Fibroblast of pulmonary artery (primary cell): ENCODE data around the gene HINT3.
"Not testable (repeated sequence)": the region's sequence is repeated elsewhere in the genome, so short reads cannot be mapped to it uniquely, and the experiment has no call there.

Experiments used
- DNase-seq: peaks from one replicate; pipeline ENCODE4 v3.0.0-alpha.2; 2010; ENCODE audit warnings: low read depth
- H3K4me3 ChIP-seq: replicated peaks from 2 replicates; pipeline ENCODE4 v1.5.1; 2011; ENCODE audit warnings: low read depth, mild to moderate bottlenecking, control low read depth, low read length, moderate library complexity
- TF ChIP-seq, protein P1 (sequence below): IDR thresholded peaks from 2 replicates; pipeline ENCODE4 v1.5.1; 2011; ENCODE audit warnings: mild to moderate bottlenecking, control low read depth, low read length, inconsistent platforms; ENCODE audit errors: missing control alignments

Gene HINT3

DNA sequence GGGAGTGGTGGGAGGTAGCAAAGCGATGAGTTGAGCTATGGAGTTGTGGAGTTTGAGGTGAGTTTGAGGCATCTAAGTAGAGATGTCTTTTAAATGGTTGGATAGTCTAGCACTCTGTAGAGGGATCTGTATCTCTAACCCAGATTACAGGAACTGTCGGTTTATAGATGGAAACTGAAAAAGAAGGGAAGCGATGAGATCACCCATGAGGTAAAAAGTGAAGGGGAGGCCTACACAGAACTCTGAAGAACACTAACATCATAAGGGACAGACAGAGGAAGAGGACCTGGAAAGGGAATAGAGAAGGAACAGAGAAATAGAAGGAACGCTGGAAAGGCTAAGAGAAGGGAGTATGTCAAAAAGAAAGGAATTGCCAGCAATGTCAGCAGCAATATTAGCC, 2.5 kb downstream of the HINT3 start:
- no peak overlapping the region for H3K4me3 ChIP-seq
- DNase-seq, result no peak
- TF ChIP-seq, protein P1, sequence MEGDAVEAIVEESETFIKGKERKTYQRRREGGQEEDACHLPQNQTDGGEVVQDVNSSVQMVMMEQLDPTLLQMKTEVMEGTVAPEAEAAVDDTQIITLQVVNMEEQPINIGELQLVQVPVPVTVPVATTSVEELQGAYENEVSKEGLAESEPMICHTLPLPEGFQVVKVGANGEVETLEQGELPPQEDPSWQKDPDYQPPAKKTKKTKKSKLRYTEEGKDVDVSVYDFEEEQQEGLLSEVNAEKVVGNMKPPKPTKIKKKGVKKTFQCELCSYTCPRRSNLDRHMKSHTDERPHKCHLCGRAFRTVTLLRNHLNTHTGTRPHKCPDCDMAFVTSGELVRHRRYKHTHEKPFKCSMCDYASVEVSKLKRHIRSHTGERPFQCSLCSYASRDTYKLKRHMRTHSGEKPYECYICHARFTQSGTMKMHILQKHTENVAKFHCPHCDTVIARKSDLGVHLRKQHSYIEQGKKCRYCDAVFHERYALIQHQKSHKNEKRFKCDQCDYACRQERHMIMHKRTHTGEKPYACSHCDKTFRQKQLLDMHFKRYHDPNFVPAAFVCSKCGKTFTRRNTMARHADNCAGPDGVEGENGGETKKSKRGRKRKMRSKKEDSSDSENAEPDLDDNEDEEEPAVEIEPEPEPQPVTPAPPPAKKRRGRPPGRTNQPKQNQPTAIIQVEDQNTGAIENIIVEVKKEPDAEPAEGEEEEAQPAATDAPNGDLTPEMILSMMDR, result no peak

DNA sequence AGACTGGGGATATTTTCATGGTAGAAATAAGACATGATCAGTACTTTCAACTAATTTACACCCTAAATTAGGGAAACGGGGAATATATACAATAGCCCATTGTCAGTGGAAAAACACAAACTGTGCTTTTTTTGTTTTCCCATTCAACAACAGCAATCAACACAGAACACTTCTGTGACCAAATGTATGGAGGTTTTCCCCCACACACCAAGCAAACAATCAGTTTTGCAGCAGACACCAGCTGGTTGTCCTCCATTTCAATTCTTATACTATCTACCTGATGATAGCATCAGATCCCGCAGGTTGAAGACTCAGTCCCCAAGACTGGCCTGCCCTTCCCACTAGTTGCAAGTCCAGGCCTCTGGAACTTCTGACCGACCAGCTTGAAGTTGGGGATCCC, 4.5 kb downstream of the HINT3 start:
- TF ChIP-seq, protein P1, result no peak
- H3K4me3 ChIP-seq, result no peak overlapping the region
- DNase-seq, result no peak

DNA sequence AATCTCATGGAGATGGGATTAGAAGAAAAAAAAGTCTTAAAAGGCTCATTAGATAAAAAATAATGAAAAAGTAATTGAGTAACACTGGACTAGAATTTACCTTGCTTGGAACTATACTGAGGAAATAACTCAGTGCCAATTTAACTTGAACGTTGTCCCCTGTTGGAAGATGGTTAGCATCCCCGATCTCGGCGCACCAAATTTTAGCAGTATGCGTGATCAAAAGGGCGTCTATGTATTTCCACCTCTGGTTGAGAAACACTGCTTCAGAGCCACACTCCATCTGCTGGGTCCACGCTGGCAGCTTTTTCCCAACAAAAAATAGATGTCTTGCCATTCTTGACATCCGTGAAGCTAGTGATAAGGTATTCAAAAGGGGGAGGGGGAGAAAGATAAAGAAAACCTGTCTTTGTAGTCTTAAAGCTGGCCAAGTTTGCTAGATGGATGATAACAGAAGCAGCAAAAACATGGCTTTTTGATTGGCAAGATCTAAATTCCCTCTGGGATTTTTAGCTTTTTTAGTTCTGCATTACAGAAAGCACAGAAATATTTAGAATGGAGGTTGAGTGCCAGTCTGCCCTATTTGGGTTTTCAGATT, 6.4 kb downstream of the HINT3 start:
- DNase-seq, result no peak
- TF ChIP-seq, protein P1, result no peak
- H3K4me3 ChIP-seq, result no peak overlapping the region

DNA sequence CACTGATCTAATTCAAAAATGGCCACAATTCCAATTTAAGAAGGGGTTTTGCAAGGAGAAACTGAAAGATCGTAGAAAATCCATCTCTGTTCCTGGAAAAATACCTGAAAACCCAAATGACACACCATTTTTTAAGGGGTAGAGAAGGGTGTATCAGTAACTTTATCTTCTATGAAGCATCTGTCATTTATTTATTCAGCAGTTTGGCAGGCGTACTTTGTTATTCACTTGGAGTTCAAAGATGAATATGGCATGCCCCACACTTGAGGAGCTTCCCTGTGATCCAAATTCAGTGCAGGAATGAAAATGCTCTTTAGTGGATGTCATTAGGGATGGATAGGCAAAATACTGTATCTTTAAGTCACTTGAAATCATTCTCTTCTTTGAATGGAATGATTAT, 7.2 kb downstream of the HINT3 start:
- DNase-seq, result no peak
- H3K4me3 ChIP-seq, result no peak overlapping the region
- TF ChIP-seq, protein P1, result no peak

DNA sequence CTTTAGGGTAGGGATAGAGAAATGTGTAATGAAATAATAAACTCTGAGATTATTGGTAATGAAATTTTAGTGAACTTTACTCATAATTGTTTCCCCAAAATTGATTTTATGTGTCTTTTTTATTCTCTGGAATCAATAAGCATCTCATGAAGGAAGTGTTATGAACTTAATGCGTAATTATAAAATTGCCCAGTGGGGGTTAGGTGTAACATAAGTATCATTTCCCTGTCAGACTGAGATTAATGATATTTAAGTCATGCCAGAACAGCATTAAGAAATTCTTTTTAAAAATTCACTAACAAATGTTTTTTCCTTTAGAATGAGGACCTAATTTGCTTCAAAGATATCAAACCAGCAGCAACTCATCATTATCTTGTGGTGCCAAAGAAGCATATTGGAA, 10.0 kb downstream of the HINT3 start:
- TF ChIP-seq, protein P1, result no peak
- no peak for DNase-seq
- H3K4me3 ChIP-seq, result no peak overlapping the region

DNA sequence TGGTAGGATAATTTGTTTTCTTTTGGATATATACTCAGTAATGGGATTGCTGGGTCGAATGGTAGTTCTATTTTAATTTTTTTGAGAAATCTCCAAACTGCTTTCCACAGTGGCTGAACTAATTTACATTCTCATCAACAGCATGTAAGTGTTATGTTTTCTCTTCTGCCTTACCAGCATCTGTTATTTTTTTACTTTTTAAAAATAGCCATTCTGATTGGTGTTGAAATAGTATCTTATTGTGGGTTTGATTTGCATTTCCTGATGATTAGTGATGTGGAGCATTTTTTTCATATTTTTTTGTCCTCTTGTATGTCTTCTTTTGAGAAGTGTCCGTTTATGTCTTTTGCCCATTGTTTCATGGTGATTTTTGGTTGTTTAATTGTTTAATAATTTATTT, 11.9 kb downstream of the HINT3 start:
- TF ChIP-seq, protein P1, result no peak
- DNase-seq, result no peak
- no peak overlapping the region for H3K4me3 ChIP-seq

DNA sequence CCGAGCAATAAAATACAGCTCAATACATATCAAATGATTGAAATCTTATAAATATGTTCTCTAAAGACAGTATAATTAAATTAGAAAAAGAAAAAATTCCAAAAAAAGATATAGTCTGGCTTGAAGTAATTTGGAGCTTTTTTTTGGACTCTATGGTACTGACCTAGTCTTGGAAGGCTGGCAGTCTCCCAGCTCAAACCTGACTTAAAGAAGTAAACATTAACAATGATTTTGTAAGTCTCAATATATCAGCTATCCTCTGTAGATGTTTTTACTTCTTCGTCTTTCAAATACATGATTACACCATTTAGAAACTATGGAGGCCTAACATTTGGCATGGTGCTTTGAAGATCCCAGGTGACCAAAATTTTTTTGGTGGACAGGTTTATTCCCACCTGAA, 14.2 kb downstream of the HINT3 start:
- H3K4me3 ChIP-seq, result no peak overlapping the region
- DNase-seq, result no peak
- TF ChIP-seq, protein P1, result no peak

DNA sequence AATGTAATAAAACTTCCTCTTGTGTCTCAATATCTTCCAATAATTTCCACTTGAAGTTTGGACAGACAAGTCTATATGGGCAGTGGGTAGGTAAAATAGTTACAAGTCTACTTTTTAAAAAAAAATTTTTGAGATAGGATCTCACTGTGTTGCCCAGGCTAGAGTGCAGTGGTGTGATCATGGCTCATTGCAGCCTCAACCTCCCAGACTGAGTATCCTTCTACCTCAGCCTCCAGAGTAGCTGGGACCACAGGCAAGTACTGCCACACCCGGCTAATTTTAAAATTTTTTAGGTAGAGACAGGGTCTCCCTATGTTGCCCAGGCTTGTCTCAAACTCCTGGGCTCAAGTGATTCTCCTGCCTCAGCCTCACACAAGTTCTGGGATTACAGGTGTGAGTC, 15.9 kb downstream of the HINT3 start:
- DNase-seq, H3K4me3 ChIP-seq: not testable (repeated sequence)
